ENCODE measurements around the gene PPP1R2.

The PPP1R2 gene

GRCh38 chr3:195566797-195567196 lies 23.7 kb upstream of the PPP1R2 start:
- in situ Hi-C loops (cut with MboI; ENCODE audit: low sequenced_read_pairs): no loop called here

GRCh38 chr3:195565716-195566115 lies 22.6 kb upstream of the PPP1R2 start:
- in situ Hi-C loops (cut with MboI; ENCODE audit: low sequenced_read_pairs): no loop called here

GRCh38 chr3:195563317-195563716 lies 20.2 kb upstream of the PPP1R2 start:
- in situ Hi-C loops (cut with MboI; ENCODE audit: low sequenced_read_pairs): no loop called here

DNA sequence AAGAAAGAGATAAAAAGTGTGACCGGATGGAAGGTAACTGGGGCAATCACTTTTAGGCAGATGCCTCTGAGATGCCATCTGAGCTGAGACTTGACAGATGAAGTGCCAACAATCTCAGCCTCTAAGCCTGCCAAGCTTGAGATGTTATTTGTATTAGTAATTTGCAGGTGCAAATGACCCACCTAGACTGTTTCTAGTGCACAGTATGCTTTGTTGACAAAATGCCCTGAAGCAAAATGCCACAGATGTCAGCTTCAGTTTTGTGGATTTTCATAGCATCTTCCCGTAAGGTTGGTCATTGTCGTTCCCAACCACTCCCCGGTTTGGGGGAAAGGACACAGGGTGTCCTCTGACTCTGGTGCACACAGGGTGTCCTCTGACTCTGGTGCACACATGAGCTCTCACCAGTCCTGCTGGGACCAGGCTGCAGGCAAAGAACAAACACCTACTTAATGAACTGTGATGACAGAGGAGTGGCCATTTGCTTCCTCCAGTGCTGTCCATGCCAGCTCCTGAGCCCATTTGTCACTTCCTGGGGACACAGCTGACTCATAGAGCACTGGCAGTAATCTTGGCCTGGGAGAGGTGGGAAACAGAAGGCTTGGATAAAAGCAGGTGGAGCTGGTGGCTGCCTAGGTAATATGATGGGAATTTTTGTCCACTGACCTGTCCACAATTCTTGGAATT lies 16.7 kb upstream of the PPP1R2 start:
- in situ Hi-C loops (cut with MboI; ENCODE audit: low sequenced_read_pairs): no loop called here

DNA sequence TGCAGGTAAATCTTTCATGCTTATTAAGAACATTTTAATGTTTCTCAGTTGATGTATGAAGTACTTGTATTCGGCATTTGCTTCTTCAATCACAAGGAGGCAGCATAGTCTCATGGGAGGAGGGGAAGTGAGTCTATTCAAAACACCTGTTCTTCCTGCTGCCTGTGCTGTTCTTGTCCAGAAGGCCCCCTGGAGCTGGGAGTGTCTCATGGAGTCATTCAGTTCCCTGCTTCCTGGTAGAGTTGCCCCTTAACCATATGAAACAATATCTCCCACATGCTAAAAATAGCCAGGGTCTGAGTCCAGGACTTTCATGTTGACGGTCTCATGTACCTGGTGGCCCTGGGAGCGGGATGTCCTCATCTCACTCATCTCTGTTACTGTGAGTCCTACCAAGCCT lies 15.5 kb upstream of the PPP1R2 start:
- in situ Hi-C loops (cut with MboI; ENCODE audit: low sequenced_read_pairs): no loop called here

- in situ Hi-C loops (cut with MboI; ENCODE audit: low sequenced_read_pairs): no loop called here
Observed at GRCh38 chr3:195557322-195557721, 14.2 kb upstream of the PPP1R2 start.

DNA sequence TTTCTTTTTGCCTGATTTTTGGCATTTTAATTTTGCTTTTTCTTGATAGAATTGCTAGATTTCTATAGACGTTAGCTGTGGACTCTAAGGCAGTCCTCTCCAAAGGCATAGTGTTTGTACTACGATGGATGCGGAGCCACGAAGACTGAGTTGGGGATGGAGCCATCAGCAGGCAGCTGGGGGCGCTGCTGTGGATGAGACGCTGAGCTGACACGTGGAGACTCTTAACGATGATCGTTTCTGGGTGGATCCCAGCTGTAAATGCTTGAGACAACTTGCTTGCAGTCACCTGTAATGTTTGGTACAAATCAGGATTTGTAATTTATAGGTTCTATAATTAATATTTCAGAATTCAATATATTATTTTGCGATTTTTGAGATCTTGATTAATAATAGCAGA lies 13.3 kb upstream of the PPP1R2 start:
- in situ Hi-C loops (cut with MboI; ENCODE audit: low sequenced_read_pairs): no loop called here

DNA sequence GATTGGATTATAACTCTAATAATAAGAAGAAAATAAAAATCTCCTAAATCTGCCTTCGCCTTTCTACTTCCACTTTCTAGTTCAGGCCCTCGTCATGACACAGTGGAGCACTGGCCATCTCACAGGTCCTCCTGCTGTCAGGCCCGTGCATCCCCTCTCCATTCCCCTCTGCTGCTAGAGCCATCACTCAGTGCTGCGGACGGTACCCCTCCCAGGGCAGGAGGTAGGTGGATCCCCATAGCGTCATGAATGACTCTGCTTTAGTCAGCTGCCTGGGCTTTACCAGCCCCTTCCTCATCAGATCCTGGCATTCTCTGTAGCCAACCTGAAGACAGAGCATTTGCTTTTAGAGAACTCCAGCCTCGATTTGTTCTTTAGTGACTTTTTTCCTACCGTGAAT lies 12.0 kb upstream of the PPP1R2 start:
- in situ Hi-C loops (cut with MboI; ENCODE audit: low sequenced_read_pairs): no loop called here

DNA sequence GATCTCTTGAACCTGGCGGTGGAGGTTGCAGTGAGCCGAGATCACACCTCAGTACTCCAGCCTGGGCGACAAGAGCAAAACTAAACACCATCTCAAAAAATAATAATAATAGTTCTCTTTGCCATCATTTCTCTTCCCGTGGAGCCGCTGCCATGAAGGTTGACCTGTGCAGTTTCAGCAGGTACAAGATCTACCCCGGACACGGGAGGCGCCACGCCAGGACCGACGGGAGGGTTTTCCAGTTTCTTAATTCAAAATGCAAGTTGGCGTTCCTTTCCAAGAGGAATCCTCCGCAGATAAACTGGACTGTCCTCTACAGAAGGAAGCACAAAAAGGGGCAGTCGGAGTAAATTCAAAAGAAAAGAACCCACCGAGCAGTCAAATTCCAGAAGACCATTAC lies 11.3 kb upstream of the PPP1R2 start:
- in situ Hi-C loops (cut with MboI; ENCODE audit: low sequenced_read_pairs): no loop called here

- in situ Hi-C loops (cut with MboI; ENCODE audit: low sequenced_read_pairs): no loop called here
Observed at GRCh38 chr3:195553268-195553667, 10.1 kb upstream of the PPP1R2 start.

- in situ Hi-C loops (cut with MboI; ENCODE audit: low sequenced_read_pairs): no loop called here
Observed at GRCh38 chr3:195551381-195551978, 8.4 kb upstream of the PPP1R2 start.

DNA sequence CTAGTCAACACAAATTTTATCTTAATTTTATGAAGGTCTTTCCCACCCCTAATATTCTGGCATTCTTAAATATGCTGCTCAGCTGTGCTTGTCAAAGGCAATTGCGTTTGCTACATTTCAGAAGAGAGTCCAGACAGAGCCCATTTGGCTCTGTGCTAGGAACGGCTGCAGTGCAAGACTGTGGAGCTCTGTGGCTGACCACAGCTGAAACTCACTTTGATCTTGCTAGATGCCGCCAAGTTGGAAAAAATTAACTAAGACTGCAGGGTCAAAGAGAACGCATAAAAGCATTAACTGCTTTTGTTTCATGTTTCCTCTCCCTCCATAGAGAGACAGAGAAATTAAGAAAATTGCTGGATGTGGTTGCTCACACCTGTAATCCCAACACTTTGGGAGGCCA lies 7.6 kb upstream of the PPP1R2 start:
- in situ Hi-C loops (cut with MboI; ENCODE audit: low sequenced_read_pairs): no loop called here

GRCh38 chr3:195549931-195550519 lies 6.9 kb upstream of the PPP1R2 start:
- in situ Hi-C loops (cut with MboI; ENCODE audit: low sequenced_read_pairs): loop anchor here (25.0 kb wide), 1 partner anchor 1088 kb away; no protein-coding TSS in a partner anchor

DNA sequence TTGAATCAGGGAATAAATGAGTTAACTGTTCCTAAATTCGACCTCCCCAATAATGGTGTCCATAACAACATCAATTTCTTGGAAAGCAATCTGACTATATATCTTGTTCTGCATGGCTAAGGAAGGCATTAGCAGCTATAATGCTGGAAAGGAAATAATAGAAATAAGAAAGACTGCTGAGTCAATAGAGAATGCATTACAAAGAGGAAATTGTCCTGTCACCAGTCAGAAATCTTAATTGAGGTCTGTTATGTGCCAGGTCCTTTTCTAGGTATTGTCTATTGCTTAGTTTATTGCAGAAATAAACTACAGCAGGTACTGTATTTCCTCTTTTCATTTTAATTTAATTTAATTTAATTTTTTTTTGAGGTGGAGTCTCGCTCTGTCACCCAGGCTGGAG lies 5.9 kb upstream of the PPP1R2 start:
- in situ Hi-C loops (cut with MboI; ENCODE audit: low sequenced_read_pairs): loop anchor here (25.0 kb wide), 1 partner anchor 1087 kb away; no protein-coding TSS in a partner anchor

- in situ Hi-C loops (cut with MboI; ENCODE audit: low sequenced_read_pairs): loop anchor here (25.0 kb wide), 1 partner anchor 1086 kb away; no protein-coding TSS in a partner anchor
Observed at GRCh38 chr3:195548501-195548900, 5.4 kb upstream of the PPP1R2 start.

DNA sequence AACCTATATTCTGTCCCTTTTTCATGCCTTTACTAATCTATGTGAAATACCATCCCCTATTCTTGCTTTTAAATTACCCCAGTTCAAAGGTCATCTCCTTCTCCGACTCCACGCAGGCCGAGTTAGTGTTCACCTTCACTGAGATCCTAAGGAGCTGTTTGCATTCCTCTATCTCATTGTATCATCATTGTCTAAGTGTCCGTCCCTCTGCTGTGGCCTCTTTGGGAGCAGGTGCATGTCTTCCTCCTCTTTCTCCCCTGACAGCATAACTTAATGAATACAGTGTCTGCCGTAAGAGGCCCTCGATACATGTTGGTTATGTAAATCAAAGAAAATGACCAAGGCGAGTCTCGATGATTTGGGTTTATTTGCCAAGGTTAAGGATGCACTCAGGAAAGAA lies 4.9 kb upstream of the PPP1R2 start:
- in situ Hi-C loops (cut with MboI; ENCODE audit: low sequenced_read_pairs): loop anchor here (25.0 kb wide), 1 partner anchor 1086 kb away; no protein-coding TSS in a partner anchor

- in situ Hi-C loops (cut with MboI; ENCODE audit: low sequenced_read_pairs): loop anchor here (25.0 kb wide), 1 partner anchor 1084 kb away; no protein-coding TSS in a partner anchor
Observed at GRCh38 chr3:195546130-195546560, 3.0 kb upstream of the PPP1R2 start.

GRCh38 chr3:195544634-195545033 lies 1.5 kb upstream of the PPP1R2 start:
- in situ Hi-C loops (cut with MboI; ENCODE audit: low sequenced_read_pairs): loop anchor here (25.0 kb wide), 1 partner anchor 1082 kb away; no protein-coding TSS in a partner anchor

DNA sequence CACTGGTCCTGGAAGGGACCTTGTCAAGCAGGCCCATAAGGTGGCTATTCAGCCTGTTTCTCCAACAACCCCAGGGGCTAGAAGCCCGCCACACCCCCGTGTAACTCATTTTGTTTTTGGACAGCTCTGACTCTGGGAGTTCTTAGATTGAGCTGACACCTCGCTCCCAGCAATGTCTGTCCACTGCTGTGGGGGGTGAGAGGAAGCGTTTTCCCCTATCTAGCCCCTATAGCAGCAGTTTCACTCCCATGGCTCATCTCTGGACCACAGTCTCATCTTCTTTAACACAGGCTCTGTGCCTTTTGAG lies 1.1 kb upstream of the PPP1R2 start:
- in situ Hi-C loops (cut with MboI; ENCODE audit: low sequenced_read_pairs): loop anchor here (25.0 kb wide), 1 partner anchor 1082 kb away; no protein-coding TSS in a partner anchor

GRCh38 chr3:195543500-195544229 lies 540 bp upstream of the PPP1R2 start:
- in situ Hi-C loops (cut with MboI; ENCODE audit: low sequenced_read_pairs): loop anchor here (25.0 kb wide), 1 partner anchor 1081 kb away; no protein-coding TSS in a partner anchor

GRCh38 chr3:195542316-195542697 lies 818 bp downstream of the PPP1R2 start:
- in situ Hi-C loops (cut with MboI; ENCODE audit: low sequenced_read_pairs): loop anchor here (25.0 kb wide), 1 partner anchor 1080 kb away; no protein-coding TSS in a partner anchor

Data from HL-60/S4 (cell line).